H1 (cell line): ENCODE results near the gene SPG7. TPM values are rescaled to one million over a fixed set of nuclear protein-coding genes. Genes with fewer than 3 reads are reported as not detected.

ENCODE experiments used
- CTCF ChIA-PET: fragments of 300-600 bp; sonication (Branson Sonifier 250); formaldehyde crosslinking; loops from one replicate; lab custom pipeline; 2021; ENCODE audit not compliant: partially characterized antibody; lab: Charles Lee
- POLR2A ChIA-PET: fragments of 300-600 bp; sonication (Branson Sonifier 250); formaldehyde crosslinking; loops from one replicate; lab custom pipeline; 2021; ENCODE audit warnings: inconsistent platforms; ENCODE audit not compliant: partially characterized antibody; lab: Charles Lee
- DNase-seq, 2 experiments: peaks; one replicate each; pipeline versions ENCODE4 v3.0.0 to v3.0.0-alpha.2; 2010 to 2022; ENCODE audit warnings: low spot score in 2 of 2, low read depth in 1 of 2, mixed read lengths in 1 of 2
- FAIRE-seq: peaks from 2 replicates; lab custom pipeline; 2011; peaks lifted over from hg19 to GRCh38; lab: Jason Lieb, UNC
- H2AFZ ChIP-seq: 2 replicates; pipeline ENCODE4 v1.8.1; 2012; ENCODE audit warnings: low read length, inconsistent platforms
- H2AK5ac ChIP-seq: 2 replicates; pipeline ENCODE4 v1.6.1; 2013; ENCODE audit warnings: low read depth, low read length
- H2BK120ac ChIP-seq: replicated peaks from 2 replicates; pipeline ENCODE3; 2013; ENCODE audit warnings: low read depth, low read length, inconsistent platforms
- H2BK12ac ChIP-seq: 2 replicates; pipeline ENCODE4 v1.6.1; 2013; ENCODE audit warnings: low read depth, low read length
- H2BK15ac ChIP-seq: 2 replicates; pipeline ENCODE4 v1.6.1; 2013; ENCODE audit warnings: low read length
- H2BK20ac ChIP-seq: 2 replicates; pipeline ENCODE4 v1.6.1; 2013; ENCODE audit warnings: low read length
- H2BK5ac ChIP-seq: 2 replicates; pipeline ENCODE4 v1.6.1; 2013; ENCODE audit warnings: low read depth, low read length
- H3K14ac ChIP-seq: 2 replicates; pipeline ENCODE4 v1.6.1; 2013; ENCODE audit warnings: inconsistent platforms; ENCODE audit not compliant: insufficient read length
- H3K18ac ChIP-seq: 2 replicates; pipeline ENCODE4 v1.6.1; 2013; ENCODE audit warnings: low read length; ENCODE audit errors: extremely low read depth
- H3K23ac ChIP-seq: 2 replicates; pipeline ENCODE4 v1.6.1; 2013; ENCODE audit warnings: inconsistent platforms; ENCODE audit not compliant: insufficient read length
- H3K23me2 ChIP-seq: 2 replicates; pipeline ENCODE4 v1.6.1; 2013; ENCODE audit warnings: low read depth, low read length
- H3K27ac ChIP-seq: 2 replicates; pipeline ENCODE4 v1.6.1; 2011; ENCODE audit warnings: low read depth, low read length, inconsistent platforms
- H3K27me3 ChIP-seq, 4 experiments: replicated peaks in 1 of 4; 1 replicate in 1 of 4; 2 replicates in 3 of 4; pipeline versions ENCODE4 v1.6.1 to v1.8.1; 2011 to 2013; ENCODE audit warnings: low read length in 3 of 4, mild to moderate bottlenecking in 3 of 4, inconsistent platforms in 2 of 4, mixed read lengths in 2 of 4, moderate library complexity in 1 of 4; ENCODE audit not compliant: control insufficient read depth in 3 of 4, insufficient read depth in 3 of 4; ENCODE audit errors: extremely low read depth in 1 of 4
- H3K36me3 ChIP-seq, 4 experiments: 2 replicates each; pipeline versions ENCODE4 v1.6.1 to v1.8.1; 2011 to 2013; ENCODE audit warnings: mild to moderate bottlenecking in 4 of 4, low read length in 3 of 4, moderate library complexity in 2 of 4, control low read depth in 1 of 4, inconsistent platforms in 1 of 4; ENCODE audit not compliant: insufficient read depth in 4 of 4, control insufficient read depth in 2 of 4
- H3K4ac ChIP-seq: replicated peaks from 2 replicates; pipeline ENCODE3; 2013; ENCODE audit warnings: low read length, low read depth, mixed read lengths, inconsistent platforms; ENCODE audit not compliant: insufficient read length
- H3K4me1 ChIP-seq, 4 experiments: replicated peaks in 1 of 4; 1 replicate in 1 of 4; 2 replicates in 3 of 4; pipeline versions ENCODE4 v1.6.1 to v1.8.1; 2011 to 2013; ENCODE audit warnings: low read length in 3 of 4, inconsistent platforms in 2 of 4, mixed read lengths in 1 of 4; ENCODE audit not compliant: insufficient read depth in 4 of 4, control insufficient read depth in 3 of 4
- H3K4me2 ChIP-seq, 2 experiments: 2 replicates each; pipeline versions ENCODE4 v1.6.1 to v1.8.1; 2011 to 2013; ENCODE audit warnings: low read depth in 2 of 2, low read length in 2 of 2, control low read depth in 1 of 2, inconsistent platforms in 1 of 2, mild to moderate bottlenecking in 1 of 2; ENCODE audit not compliant: insufficient read depth in 1 of 2
- H3K4me3 ChIP-seq, 4 experiments: fragments of 200-600, 300-600 bp in 1 of 4; sonication (generic), shearing (Covaris generic), sonication (Bioruptor Twin) in 1 of 4; 2 replicates each; pipeline versions ENCODE4 v1.5.1 to v1.8.1; 2011 to 2016; ENCODE audit warnings: low read length in 4 of 4, low read depth in 3 of 4, control low read depth in 2 of 4, inconsistent platforms in 2 of 4, mild to moderate bottlenecking in 2 of 4, mixed read lengths in 1 of 4, moderate library complexity in 1 of 4; ENCODE audit not compliant: insufficient read depth in 2 of 4; ENCODE audit errors: extremely low read depth in 1 of 4
- H3K56ac ChIP-seq: replicated peaks from 2 replicates; pipeline ENCODE3; 2013; ENCODE audit warnings: low read depth, mild to moderate bottlenecking, mixed read lengths, low read length, inconsistent platforms; ENCODE audit not compliant: insufficient read length
- H3K79me1 ChIP-seq: 2 replicates; pipeline ENCODE4 v1.6.1; 2013; ENCODE audit warnings: low read depth, low read length, control low read depth
- H3K79me2 ChIP-seq, 2 experiments: 2 replicates each; pipeline versions ENCODE4 v1.6.1 to v1.8.1; 2012 to 2013; ENCODE audit warnings: low read length in 2 of 2, mild to moderate bottlenecking in 2 of 2, inconsistent platforms in 1 of 2; ENCODE audit not compliant: insufficient read depth in 2 of 2, control insufficient read depth in 1 of 2
- H3K9ac ChIP-seq, 4 experiments: replicated peaks in 1 of 4; 1 replicate in 1 of 4; 2 replicates in 3 of 4; pipeline versions ENCODE4 v1.6.1 to v1.8.1; 2011 to 2013; ENCODE audit warnings: low read depth in 3 of 4, low read length in 3 of 4, control low read depth in 2 of 4, mild to moderate bottlenecking in 2 of 4, moderate library complexity in 2 of 4, inconsistent platforms in 1 of 4; ENCODE audit errors: extremely low read depth in 1 of 4
- H3K9me3 ChIP-seq, 2 experiments: 2 replicates each; pipeline versions ENCODE4 v1.6.1 to v1.8.1; 2012 to 2013; ENCODE audit warnings: mild to moderate bottlenecking in 2 of 2, moderate library complexity in 2 of 2, control low read depth in 1 of 2, inconsistent platforms in 1 of 2, low read depth in 1 of 2, low read length in 1 of 2, mixed read lengths in 1 of 2; ENCODE audit not compliant: insufficient read depth in 2 of 2
- H4K20me1 ChIP-seq, 2 experiments: replicated peaks in 1 of 2; 2 replicates each; pipeline versions ENCODE3 to v1.8.1; 2011 to 2013; ENCODE audit warnings: inconsistent platforms in 2 of 2, low read length in 2 of 2, mild to moderate bottlenecking in 1 of 2; ENCODE audit not compliant: insufficient read depth in 2 of 2, control insufficient read depth in 1 of 2
- H4K5ac ChIP-seq: 2 replicates; pipeline ENCODE4 v1.6.1; 2013; ENCODE audit warnings: low read length, low read depth, mixed read lengths, inconsistent platforms; ENCODE audit not compliant: insufficient read length
- H4K8ac ChIP-seq: 2 replicates; pipeline ENCODE4 v1.8.0; 2013; ENCODE audit warnings: mild to moderate bottlenecking, moderate library complexity, low read length, inconsistent platforms; ENCODE audit not compliant: insufficient read depth; ENCODE audit errors: extremely low read depth
- H4K91ac ChIP-seq: replicated peaks from 2 replicates; pipeline ENCODE3; 2013; ENCODE audit warnings: low read length, mixed read lengths, inconsistent platforms; ENCODE audit not compliant: insufficient read length
- RFX5 ChIP-seq: IDR thresholded peaks from 2 replicates; pipeline ENCODE4 v1.6.1; 2011; ENCODE audit warnings: low read depth, low read length, improper control_type of control experiment, borderline replicate concordance
- WGBS, 2 experiments: shearing (Covaris generic) in 1 of 2; methylation state at CpG; one replicate each; pipeline versions ENCODE4 v1.1.6 to v1.1.7; 2013 to 2015; ENCODE audit warnings: low lambda C conversion rate in 2 of 2, mixed read lengths in 2 of 2, inconsistent platforms in 1 of 2, low coverage in 1 of 2, missing lambda C conversion rate in 1 of 2; ENCODE audit not compliant: insufficient replicate concordance in 2 of 2, insufficient coverage in 1 of 2, insufficient read length in 1 of 2; ENCODE audit errors: extremely low coverage in 1 of 2, missing lambda C conversion rate in 1 of 2; 5-methylcytosine and 5-hydroxymethylcytosine counted together
- polyA plus RNA-seq, 7 experiments: library from polyadenylated mRNA; depleted of rRNA in 3 of 7; stranded (reverse) in 5 of 7; unstranded in 2 of 7; fragments of >200 nt in 5 of 7; fragments of 200-250 nt in 2 of 7; gene quantifications; 1 replicate in 5 of 7; 2 replicates in 1 of 7; 4 replicates in 1 of 7; pipeline versions ENCODE4 v1.2.1 to v1.2.3, GENCODE V29; 2011 to 2013; ENCODE audit warnings: missing spikeins in 2 of 7, mixed read lengths in 2 of 7
- total RNA-seq: library from RNA; stranded (reverse); fragmentation: NEBNext Ultra II Directional; extraction: Animal tissue kit (Norgen Biotek cat#: 25700); gene quantifications from 2 replicates; pipeline ENCODE4 v1.2.1, GENCODE V29; 2021

The SPG7 gene
- total and polyA plus RNA-seq, 2 of the 8 experiments (the other 6 are each of a cell fraction or from before 2014, with no cell fraction given), result 72.1 to 113 TPM

DNA sequence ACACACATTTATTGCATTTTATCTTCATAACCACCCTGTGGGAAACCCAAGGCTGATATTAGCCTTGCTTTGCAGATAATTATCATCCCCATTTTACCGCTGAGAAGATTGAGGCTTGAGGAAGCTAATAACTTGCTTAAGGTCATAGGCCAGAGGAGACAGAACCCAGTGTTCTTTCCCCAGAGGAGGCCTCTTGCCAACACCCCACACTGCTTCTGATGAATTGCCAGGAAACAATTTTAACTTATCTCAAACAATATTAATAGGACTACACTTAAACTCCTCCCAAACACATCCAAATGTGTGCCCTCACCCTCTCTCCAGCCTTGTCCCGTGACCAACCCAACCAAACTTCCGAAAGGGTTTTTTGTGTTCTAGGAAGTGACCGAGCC, 2.1 kb upstream of the SPG7 start:
- H2BK120ac ChIP-seq, result no peak overlapping the region
- no peak overlapping the region for H2BK5ac ChIP-seq
- CTCF ChIA-PET, result no interaction called here
- H3K4me3 ChIP-seq, result no peak overlapping the region
- H2BK12ac ChIP-seq, result no peak overlapping the region
- no peak overlapping the region for H4K5ac ChIP-seq
- peaks cover 2% of the 10 kb centered on the region; the same call in 1 of the 2 replicates for H3K79me1 ChIP-seq
- peaks cover 0 to 4% (median 0%) of the 10 kb centered on the region in 4 experiments; a peak in 4 of 7 replicates for H3K4me1 ChIP-seq
- no peak overlapping the region for H2BK15ac ChIP-seq
- no peak overlapping the region for H4K8ac ChIP-seq
- no peak overlapping the region for H3K56ac ChIP-seq
- H3K27me3 ChIP-seq, result peaks cover 0 to 4% (median 2%) of the 10 kb centered on the region in 4 experiments; a peak in 3 of 7 replicates
- H2AFZ ChIP-seq, result no peak overlapping the region
- H3K27ac ChIP-seq, result no peak overlapping the region
- H3K4me2 ChIP-seq, result no peak overlapping the region
- H4K20me1 ChIP-seq, result peaks cover 0 to 6% of the 10 kb centered on the region in 2 experiments
- FAIRE-seq (no peak), DNase-seq (no peak)
- no peak overlapping the region for H2AK5ac ChIP-seq
- POLR2A ChIA-PET, result interaction anchor here (5.2 kb wide), 1 partner anchor 16 kb away, joined by 56 read pairs; the partner anchor contains the start of gene ANKRD11
- no peak overlapping the region for H3K18ac ChIP-seq
- peaks cover 4 to 9% (median 7%) of the 10 kb centered on the region in 4 experiments; a peak in 5 of 8 replicates for H3K36me3 ChIP-seq
- no peak overlapping the region for H2BK20ac ChIP-seq
- peaks cover 9 to 23% of the 10 kb centered on the region in 2 experiments for H3K79me2 ChIP-seq
- no peaks in the 10 kb centered on the region for H3K9me3 ChIP-seq
- H3K23me2 ChIP-seq, result peaks cover 12% of the 10 kb centered on the region; the same call in 1 of the 2 replicates
- no peak overlapping the region for H3K23ac ChIP-seq
- no peak overlapping the region for H4K91ac ChIP-seq
- WGBS, 2 experiments, result 85% methylated on average over 4 of the region's 4 CpGs; no CpG with 5 or more reads in 1 of the 2 experiments
- H3K9ac ChIP-seq, result no peak overlapping the region
- no peak overlapping the region for H3K14ac ChIP-seq
- no peak for TF ChIP-seq RFX5
- TF ChIP-seq, all 59 proteins: peak for 0
- no peak overlapping the region for H3K4ac ChIP-seq
